ENCODE measurements around the gene C20orf141.

Gene C20orf141

DNA sequence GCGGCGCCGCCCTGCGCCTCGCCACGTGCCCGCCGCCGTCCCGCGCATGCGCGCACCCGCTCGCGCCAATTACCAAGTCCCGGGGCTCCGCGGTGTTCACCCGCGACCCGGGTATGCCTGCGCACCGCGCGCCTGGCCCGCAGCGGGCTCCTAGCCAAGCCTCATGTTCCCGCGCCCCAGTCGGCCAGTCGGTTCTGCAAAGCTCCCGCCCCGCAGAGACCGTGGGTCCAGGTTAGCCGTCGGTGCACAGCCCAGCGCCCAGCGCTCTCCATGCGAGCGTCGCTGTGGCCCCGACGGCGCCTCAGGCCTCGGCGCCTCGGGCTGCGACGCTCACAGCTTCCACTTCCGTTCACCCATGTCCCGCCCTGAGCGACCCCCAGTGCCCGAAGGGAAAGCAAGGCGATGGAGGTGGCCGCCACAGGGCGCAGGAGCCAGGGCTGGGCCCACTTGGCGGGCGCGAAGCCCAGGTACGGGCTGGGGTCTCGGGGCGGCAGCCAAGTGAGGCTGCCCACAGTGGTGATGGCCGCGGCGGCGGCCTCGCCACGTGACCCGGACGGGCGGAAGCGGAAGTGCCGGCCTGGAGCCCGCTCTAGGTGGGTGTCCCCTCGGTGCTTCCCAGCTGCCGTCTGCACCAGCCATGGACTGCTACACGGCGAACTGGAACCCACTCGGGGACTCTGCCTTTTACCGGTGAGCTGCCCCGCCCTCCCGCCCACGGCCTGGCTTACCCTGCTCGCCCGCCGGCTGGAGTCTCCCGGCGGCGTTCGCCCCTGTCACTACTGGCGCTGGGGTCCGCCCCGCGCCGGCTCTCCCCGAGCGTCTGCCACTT lies 25.6 kb downstream of the C20orf141 start, which contains the start of the genes PCED1A and VPS16:
Gene PCED1A (minus strand): TSS at position 518 of the 829 bp plus-strand sequence. CDS start 743 bp downstream, outside the sequence.
Gene VPS16 (plus strand): TSS at position 608 of the 829 bp plus-strand sequence. CDS start 30 bp downstream, at position 638.
- Histone ChIP-seq H3K4me3 (ENCODE audit: low read depth, low read length, poor library complexity, severe bottlenecking) (peak within 1 kb of the TSS; percentile 96), H3K9ac (ENCODE audit: low read length) (peak within 1 kb of the TSS; percentile 78), H2AFZ (ENCODE audit: low read length) (0 out of 2 replicates have a peak within 1 kb of the TSS, but pooled peaks have one; percentile 81), H3F3A (ENCODE audit: insufficient read depth, low read length) (no peaks in the 10 kb centered on the region), H3K36me3 (ENCODE audit: insufficient read depth, low read length) (0 out of 2 replicates have a peak, but pooled peaks cover 6% of the 10 kb centered on the region), H3K79me2 (ENCODE audit: insufficient read depth, low read length) (no peaks in the 10 kb centered on the region), H3K9me2 (ENCODE audit: low read depth, low read length) (no peaks in the 10 kb centered on the region), H3K27me3 (ENCODE audit: insufficient read depth, low read length) (no peaks in the 10 kb centered on the region), H4K20me1 (ENCODE audit: insufficient read depth, low read length) (no peaks in the 10 kb centered on the region), H3K4me1 (ENCODE audit: insufficient read depth, low read length, severe bottlenecking) (peaks cover 31% of the 10 kb centered on the region), H3K27ac (ENCODE audit: low read depth, low read length, poor library complexity, severe bottlenecking) (no peak within 1 kb of the TSS), H3K9me3 (ENCODE audit: low read length) (no peaks in the 10 kb centered on the region), H3K4me2 (ENCODE audit: low read length) (peak within 1 kb of the TSS; percentile 94)
- no peak for TF ChIP-seq EZH2 (IDR thresholded peaks at IDR 0.05; ENCODE audit: borderline replicate concordance, low read length)

DNA sequence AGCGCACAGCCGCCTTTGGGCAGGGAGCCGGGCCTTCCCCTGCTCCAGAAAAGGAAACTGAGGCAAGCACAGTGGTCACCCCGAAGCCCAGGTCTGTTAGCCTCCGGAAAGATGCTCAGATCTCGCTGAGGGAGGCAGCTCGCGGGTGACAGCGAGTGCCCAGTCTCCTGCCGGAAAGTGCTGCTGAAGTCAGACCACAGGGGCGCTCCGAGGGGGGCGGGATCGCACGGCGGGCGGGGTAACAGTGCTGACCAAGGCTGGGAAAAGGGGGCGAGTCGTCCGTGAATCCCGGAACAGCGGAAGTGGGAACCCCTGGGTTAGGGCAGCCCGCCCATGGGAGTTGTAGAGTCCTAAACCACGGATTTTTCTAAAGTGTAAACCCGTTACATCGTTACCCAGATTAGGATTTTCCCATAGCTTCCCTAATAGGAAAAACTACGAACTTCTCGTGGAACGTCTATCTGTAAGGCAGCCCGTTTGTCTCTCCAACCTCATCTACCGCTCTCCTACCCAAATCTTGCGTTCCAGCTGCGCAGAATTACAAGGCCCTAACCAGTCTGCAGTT lies 26.3 kb downstream of the C20orf141 start:
- Histone ChIP-seq H3K9ac (ENCODE audit: low read length) (peak overlapping the region; percentile 78), H3K79me2 (ENCODE audit: insufficient read depth, low read length) (no peaks in the 10 kb centered on the region), H3K4me1 (ENCODE audit: insufficient read depth, low read length, severe bottlenecking) (peaks cover 31% of the 10 kb centered on the region), H3K36me3 (ENCODE audit: insufficient read depth, low read length) (0 out of 2 replicates have a peak, but pooled peaks cover 6% of the 10 kb centered on the region), H3K4me2 (ENCODE audit: low read length) (peak overlapping the region; percentile 94), H2AFZ (ENCODE audit: low read length) (0 out of 2 replicates have a peak overlapping the region, but pooled peaks have one; percentile 81), H4K20me1 (ENCODE audit: insufficient read depth, low read length) (no peaks in the 10 kb centered on the region), H3K27ac (ENCODE audit: low read depth, low read length, poor library complexity, severe bottlenecking) (no peak overlapping the region), H3F3A (ENCODE audit: insufficient read depth, low read length) (no peaks in the 10 kb centered on the region), H3K4me3 (ENCODE audit: low read depth, low read length, poor library complexity, severe bottlenecking) (peak overlapping the region; percentile 96), H3K9me2 (ENCODE audit: low read depth, low read length) (no peaks in the 10 kb centered on the region), H3K9me3 (ENCODE audit: low read length) (no peaks in the 10 kb centered on the region), H3K27me3 (ENCODE audit: insufficient read depth, low read length) (no peaks in the 10 kb centered on the region)
- TF ChIP-seq EZH2 (IDR thresholded peaks at IDR 0.05; ENCODE audit: borderline replicate concordance, low read length), result no peak
- TF ChIP-seq, protein P1, sequence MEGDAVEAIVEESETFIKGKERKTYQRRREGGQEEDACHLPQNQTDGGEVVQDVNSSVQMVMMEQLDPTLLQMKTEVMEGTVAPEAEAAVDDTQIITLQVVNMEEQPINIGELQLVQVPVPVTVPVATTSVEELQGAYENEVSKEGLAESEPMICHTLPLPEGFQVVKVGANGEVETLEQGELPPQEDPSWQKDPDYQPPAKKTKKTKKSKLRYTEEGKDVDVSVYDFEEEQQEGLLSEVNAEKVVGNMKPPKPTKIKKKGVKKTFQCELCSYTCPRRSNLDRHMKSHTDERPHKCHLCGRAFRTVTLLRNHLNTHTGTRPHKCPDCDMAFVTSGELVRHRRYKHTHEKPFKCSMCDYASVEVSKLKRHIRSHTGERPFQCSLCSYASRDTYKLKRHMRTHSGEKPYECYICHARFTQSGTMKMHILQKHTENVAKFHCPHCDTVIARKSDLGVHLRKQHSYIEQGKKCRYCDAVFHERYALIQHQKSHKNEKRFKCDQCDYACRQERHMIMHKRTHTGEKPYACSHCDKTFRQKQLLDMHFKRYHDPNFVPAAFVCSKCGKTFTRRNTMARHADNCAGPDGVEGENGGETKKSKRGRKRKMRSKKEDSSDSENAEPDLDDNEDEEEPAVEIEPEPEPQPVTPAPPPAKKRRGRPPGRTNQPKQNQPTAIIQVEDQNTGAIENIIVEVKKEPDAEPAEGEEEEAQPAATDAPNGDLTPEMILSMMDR (IDR thresholded peaks at IDR 0.05; ENCODE audit: low read length), result no peak

GRCh38 chr20:2845607-2846006 lies 30.8 kb downstream of the C20orf141 start:
- no peak overlapping the region for H3K4me2 ChIP-seq (ENCODE audit: low read length)

More at GRCh38 chr20:2845607-2846006, 30.8 kb downstream of the C20orf141 start:
- H3K9me3 ChIP-seq (ENCODE audit: low read length), result no peaks in the 10 kb centered on the region
- H3K9ac ChIP-seq (ENCODE audit: low read length), result no peak overlapping the region
- no peaks in the 10 kb centered on the region for H3K79me2 ChIP-seq (ENCODE audit: insufficient read depth, low read length)
- H4K20me1 ChIP-seq (ENCODE audit: insufficient read depth, low read length), result no peaks in the 10 kb centered on the region
- no peaks in the 10 kb centered on the region for H3F3A ChIP-seq (ENCODE audit: insufficient read depth, low read length)
- H3K27ac ChIP-seq (ENCODE audit: low read depth, low read length, poor library complexity, severe bottlenecking), result no peak overlapping the region
- H3K4me3 ChIP-seq (ENCODE audit: low read depth, low read length, poor library complexity, severe bottlenecking), result no peak overlapping the region
- H3K27me3 ChIP-seq (ENCODE audit: insufficient read depth, low read length), result no peaks in the 10 kb centered on the region
- peaks cover 9% of the 10 kb centered on the region for H3K4me1 ChIP-seq (ENCODE audit: insufficient read depth, low read length, severe bottlenecking)
- 0 out of 2 replicates have a peak, but pooled peaks cover 3% of the 10 kb centered on the region for H3K36me3 ChIP-seq (ENCODE audit: insufficient read depth, low read length)
- TF ChIP-seq, protein P1 (IDR thresholded peaks at IDR 0.05; ENCODE audit: low read length), result no peak
- TF ChIP-seq EZH2 (IDR thresholded peaks at IDR 0.05; ENCODE audit: borderline replicate concordance, low read length), result no peak
- no peaks in the 10 kb centered on the region for H3K9me2 ChIP-seq (ENCODE audit: low read depth, low read length)
- no peak overlapping the region for H2AFZ ChIP-seq (ENCODE audit: low read length)
